Stimulated activated CD8-positive, alpha-beta memory T cell treated with anti-CD3 and anti-CD28 coated beads, Interleukin-4, amount 100 ng/mL, for 4 hours (primary cell): Measurements from ENCODE around the gene FAM228B.
"Not testable (repeated sequence)": the region's sequence is repeated elsewhere in the genome, so short reads cannot be mapped to it uniquely, and the experiment has no call there.

Experiments used
- DNase-seq, 2 donors: peaks; one replicate each; pipeline ENCODE4 v3.0.0-alpha.2; 2020; ENCODE audit warnings: low read depth in 2 of 2, low spot score in 1 of 2

The FAM228B gene

DNA sequence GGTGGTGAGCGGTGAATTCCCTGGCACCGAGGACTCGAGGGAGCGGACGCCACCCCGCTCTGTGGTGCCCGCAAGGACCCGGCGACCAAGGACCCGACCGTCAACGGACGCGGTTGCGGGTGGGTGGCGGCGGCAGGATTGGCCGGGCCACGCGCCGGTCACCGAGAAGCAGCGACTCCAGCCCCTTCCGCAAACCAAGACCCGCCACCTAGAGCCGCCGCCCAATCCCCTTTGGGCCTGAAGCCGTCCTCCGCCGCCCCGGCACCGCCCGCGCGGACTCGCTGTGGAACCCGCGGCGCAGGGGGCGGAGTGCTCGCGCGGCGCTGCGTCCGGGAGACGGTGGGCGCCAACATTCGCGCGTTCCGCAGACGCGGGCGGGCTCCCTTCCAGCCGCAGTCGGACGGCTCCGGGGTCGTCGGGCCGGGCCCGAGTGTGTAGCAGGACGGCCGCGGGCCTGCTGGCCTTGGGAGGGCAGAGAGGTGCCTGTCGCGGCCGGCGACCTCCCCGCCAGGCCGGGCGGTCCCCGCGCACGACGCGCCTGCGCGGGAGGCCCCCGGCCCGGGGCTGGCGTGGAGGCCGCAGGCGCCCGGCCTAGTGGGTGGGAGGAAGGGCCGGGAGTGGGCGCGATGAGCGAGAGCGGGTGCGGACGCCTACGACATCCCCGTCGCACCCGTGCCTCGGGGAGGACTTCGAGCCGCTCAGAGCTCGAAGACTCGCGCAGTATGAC is at the start of gene FAM228B, which contains the start of gene PFN4:
Gene FAM228B, plus strand, starts transcription at position 275 of the 727 bp plus-strand sequence. CDS start 893 bp downstream, outside the sequence.
Gene PFN4, minus strand, starts transcription at position 140 of the 727 bp plus-strand sequence. CDS start 799 bp downstream, outside the sequence.
- DNase-seq = peak in 1 of 2 donors; percentile 43

DNA sequence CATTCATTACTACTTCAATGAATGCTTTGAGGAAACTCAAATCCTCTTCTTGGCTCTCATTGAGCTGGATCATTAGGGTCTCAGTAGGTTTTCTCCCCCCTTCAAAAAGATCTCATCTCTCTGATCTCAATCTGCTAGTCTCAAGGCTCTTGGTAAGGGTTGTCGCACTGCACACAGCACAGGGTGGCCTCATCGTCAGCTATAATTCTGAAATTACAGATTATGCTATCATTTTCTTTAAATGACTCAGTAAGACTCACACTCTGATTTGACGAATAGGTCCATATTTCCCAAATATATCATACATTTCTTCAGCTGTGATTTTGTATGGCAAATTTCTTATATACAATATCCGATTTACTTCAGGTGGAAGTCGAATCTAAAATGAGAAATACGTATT is 49.5 kb upstream of the FAM228B start:
- DNase-seq = no peak

DNA sequence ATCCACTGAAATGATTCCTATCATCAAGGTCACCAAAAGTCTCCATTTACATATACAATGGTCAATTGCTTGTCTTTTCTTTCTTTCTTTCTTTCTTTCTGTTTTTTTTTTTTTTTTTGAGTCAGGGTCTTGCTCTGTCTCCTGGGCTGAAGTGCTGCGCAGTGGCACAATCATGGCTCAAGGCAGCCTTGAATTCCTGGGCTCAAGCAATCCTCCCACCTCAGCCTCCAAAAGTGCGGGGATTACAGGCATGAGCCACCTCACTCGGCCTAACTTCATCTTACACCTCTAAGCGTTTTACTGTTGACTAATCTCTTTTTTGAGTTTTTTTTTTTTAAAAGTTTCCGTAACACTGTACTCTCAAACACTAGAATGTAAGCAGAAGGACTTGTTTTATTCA is 48.0 kb upstream of the FAM228B start:
- DNase-seq = no peak

DNA sequence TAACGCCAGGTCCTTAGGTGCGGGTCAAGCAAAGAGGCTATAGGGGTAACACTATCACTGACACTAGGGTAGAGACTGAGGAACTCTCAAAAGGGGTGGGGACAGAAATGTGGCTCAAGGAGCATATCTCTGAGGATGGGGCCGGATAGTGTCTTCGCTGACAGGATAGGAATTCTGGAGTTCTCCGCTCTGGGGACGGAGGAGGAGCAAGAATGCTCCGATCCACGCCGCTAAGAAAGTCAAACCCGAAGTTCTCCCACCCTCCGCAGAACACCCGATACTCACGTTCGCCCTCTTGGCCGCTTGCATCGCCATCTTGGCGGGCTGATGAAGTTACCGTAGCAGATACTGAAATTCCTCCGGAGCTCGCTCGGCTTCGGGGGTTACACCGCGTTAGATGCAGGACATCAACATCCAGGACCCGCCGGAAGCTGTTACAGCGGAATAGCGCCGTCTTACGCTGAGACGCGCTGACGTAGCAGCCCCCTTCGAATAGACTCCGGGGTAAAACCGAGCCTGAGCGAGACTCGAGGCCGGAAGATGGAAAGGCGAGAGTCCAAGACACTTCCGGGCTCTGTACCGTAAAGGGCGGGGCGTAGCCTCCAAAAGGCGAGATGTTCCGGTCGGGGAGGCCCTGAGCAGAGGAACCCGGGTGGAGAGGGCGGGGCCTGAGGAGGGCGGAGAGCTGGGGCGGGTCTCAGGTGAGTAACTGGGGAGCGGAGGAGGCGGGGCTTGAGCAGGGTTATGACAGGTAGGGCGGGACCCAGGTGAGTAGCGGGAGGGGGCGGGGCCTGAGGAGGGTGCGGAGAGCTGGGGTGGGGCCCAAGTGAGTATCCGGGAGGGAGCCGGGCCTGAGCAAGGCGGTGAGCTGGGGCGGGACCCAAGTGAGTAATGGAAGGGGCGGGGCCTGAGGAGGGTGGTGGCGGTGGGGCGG is 47.1 kb upstream of the FAM228B start, which contains the start of gene SF3B6:
Gene SF3B6, minus strand, starts transcription at position 412 of the 934 bp plus-strand sequence. Its CDS starts 97 bp downstream, at position 315.
- DNase-seq = peak; percentile 99

DNA sequence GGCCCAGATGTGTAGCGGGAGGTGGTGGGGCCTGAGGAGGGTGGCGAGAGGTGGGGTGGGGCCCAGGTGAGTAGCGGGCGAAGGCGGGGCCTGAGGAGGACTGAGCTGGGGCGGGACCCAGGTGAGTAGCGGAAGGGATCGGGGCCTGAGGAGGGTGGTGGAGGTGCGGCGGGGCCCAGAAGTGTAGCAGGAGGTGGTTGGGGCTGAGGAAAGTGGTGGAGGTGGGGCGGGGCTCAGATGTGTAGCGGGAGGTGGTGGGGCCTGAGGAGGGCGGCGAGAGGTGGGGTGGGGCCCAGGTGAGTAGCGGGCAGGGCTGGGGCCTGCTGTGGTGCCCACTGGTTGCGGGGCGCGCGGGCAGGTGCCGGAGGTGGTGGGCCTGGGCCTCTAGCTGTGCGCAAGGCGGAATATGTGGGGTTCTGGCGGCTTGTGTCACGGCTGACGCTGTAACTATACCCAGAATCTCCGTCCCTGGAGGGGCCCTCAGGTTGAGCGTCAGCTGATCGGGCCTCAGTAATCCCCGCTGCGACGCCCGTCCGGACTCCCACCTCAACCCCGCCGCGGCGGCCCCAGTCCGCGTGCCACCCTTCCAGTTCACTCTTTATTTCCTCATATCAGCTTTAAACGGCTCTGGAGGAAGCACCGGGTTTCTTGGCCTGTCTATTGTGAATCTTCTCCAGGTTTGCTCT is 46.3 kb upstream of the FAM228B start:
- no peak for DNase-seq

DNA sequence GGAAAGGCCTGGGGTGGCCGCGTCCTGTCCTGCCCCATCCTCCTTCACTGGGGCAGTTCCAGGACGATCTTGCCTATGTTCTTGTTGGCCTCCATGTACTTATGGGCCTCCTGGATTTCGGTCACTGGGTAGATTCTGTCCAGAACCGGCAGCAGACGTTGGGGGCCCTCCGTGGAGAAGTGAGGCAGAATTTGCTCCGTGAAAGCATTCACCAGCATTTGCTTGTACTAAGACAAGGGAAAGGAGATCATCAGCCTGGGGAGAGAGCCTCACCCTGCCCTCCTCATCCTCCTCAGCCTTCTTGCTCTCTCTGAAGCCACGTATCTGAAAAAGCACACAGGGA is 45.8 kb upstream of the FAM228B start:
- no peak for DNase-seq

DNA sequence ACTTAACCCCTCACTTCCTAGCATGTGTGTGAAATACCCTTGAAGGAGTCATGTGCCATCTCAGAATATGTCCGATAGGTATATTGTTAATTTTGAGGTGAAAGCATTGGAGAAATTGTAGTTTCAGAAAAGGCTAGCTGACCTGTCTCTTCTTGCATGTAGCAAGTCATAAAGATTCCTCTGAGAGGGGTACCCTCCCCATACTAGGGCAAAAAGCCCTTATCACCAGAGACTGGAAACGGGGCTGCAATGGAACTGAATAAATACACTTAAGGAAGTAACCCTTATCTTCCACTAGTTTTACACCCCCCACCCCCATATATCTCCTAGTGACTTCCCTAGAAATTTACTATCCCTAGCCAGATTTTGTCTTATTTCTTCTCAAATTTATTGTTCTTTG is 45.4 kb upstream of the FAM228B start:
- DNase-seq = no peak

DNA sequence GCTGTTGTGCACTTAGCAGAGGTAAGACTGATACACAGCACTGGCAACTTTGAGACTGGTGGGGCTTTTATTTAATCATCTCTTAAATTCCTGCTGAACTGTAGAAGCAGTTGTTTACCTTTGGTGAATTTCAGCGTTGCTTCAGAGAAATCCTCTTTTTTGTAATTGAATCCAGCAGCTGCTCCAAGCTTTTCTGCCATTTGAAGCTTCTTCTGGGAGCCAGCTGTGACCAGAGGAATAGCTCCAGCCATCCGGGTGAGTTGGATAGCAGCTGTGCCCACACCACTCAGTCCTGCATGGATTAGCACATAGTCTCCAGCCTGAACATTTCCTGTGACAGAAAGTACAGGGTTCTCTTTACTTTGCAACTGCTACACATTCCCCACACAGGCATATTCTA is 42.6 kb upstream of the FAM228B start:
- no peak for DNase-seq

DNA sequence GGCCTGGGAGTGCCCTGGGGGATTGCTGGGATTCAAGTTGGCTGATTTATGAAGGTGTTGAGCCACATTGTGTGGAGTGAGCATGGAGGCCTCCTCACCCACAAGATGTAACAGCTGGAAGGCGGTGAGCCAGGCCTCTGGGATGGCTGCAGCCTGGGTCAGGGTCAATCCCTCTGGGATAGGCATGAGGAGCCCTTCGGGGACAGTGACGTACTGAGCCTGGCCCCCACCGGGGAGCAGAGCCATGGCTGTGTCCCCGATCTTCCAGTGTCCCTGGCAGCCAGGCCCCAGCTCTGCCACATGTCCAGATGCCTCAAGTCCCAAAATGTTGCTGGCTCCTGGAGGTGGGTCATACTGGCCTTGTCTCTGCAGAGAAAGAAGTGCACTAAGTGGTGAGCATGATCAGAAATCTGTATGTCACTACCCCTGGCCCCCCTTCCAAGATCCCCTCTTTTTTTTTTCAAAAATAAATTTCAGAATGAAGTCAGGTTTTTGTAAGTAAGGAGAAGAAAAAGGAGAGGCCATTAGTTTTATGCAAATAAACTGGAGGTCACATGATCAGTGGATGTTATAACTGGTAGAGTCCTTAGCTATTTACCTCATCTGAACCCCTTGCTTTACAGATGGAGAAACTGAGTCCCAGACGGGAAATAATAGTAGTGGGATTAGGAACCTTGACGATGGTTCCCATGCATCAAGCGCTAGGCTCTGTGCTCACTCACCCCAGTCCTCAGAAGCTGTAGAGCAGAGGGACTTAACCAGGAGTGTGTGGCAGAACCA is 40.3 kb upstream of the FAM228B start:
- DNase-seq = no peak

DNA sequence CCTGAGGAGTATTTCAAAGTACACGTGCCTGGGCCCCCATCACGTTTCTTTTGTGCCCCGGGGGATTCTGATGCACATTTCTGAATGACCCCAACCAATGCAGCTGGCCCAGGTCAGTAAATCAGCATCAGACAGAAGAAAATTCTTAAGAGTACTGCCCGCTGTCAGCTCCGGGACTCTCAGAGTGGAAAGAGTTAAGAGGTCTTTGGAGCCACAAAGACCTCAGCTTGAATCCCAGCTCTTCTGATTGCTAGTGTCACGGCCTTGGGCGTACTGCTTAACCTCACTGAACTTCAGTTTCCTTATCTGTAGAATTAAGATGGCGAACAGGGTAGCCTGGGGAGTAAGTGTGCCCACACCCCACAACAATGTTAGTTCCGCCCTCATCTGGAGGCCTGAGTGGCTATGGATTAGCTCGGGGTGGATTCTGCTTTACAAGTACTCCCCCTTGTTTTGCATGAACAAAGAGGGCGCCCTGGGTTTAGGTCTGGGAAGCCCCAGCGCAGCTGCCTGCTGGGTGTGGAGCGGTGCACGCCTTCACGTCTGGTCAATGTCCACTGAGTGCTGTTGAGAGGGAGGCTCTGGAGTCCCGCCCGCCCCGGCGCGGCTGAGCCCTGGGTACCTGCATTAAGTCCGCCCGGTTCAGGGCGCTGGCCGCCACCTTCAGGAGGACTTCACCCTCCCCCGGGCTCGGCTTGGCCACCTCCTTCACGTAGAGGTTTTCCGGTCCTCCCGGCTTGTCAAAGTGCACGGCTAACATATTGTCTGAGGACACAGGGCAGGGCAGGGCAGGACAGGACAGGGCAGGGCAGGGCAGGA is 39.5 kb upstream of the FAM228B start:
- no peak for DNase-seq

DNA sequence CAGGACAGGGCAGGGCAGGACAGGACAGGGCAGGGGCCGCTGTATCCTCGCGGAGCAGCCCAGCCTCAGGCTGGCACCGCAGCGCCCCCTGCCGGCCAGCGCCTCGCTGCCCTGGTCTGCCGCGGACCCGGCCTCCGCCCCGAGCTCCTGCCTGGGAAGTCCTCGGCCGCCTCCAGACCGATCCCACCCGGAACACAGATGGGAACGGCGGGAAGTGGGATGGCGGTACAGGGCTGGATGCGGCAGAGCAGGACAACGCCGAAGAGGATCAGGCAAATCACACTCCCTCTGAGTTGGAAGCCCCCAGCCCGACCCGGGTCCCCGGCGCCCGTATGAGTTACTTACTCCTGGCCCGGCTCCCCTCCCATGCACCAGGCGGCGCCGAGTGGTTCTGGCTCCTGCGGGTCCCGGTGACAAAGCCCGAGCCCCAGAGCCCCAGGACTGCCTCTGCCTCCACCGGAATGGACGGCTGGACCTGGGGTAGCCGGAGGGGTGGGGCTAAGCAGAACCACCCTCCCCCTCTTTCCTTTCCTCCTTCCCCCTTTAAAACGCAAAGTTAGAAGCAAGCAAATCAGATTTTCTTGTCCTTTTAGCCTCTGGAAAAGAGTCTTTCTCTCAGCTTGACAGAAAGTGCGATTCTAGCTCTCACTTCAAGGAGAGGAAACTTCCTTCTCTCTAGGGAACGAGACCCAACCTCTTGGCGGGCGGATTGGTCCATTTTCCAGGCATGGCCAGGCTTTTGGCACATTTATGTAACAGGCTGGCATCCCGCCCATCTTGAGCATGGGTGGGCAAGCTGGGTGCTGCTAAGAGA is 38.7 kb upstream of the FAM228B start, which contains the start of gene TP53I3:
Gene TP53I3, minus strand, starts transcription at position 449 of the 814 bp plus-strand sequence. CDS start 508 bp downstream, outside the sequence.
- DNase-seq = peak; percentile 47 to 65

DNA sequence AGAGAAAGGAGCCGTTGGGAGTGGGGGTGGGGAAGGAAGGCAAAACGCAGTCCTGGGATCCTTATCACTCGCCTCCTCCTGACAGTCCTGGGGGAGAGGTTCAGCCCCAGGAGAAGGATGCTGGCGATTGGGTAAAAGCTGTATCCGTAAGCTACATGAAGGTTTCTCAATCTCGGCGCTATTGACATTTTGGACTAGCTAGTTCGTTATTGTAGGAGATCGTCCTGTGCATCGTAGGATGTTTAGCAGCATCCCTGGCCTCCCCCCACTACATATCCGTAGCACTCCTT is 38.1 kb upstream of the FAM228B start:
- no peak for DNase-seq

DNA sequence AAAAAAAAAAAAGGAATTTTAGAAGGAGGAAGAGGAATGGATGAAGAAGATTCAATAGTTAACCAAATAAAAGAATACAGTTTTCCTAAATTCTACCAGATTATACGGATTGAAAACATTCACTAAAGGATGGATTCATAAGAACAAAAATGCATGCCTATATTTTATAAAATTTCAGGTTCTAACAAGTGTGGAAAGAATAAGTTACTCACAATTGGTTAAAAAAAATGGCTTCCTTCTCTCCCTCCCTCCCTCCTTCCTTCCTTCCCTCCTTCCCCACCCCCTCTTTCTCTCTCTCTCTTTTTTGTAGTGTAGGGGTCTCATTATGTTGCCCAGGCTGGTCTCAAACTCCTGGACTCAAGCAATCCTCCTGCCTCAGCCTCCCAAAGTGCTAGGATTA is 37.0 kb upstream of the FAM228B start:
- DNase-seq = no peak

DNA sequence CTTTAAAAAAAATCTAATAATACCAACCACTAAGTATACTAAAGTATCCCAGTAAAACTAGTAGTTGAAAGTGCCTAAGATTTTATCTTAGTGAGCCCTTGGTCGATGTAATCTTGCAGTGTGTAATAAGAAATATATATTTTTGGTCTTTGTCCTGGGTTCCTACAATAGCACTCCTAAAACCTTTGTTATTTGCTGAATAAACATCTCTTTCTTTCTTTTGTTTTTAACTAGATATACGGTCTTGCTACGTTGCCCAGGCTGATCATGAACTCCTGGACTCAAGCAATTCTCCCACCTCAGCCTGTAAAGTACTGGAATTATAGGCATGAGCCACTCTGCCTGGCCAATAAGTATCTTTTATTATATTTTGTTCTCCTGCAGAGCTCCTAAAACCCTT is 36.2 kb upstream of the FAM228B start:
- no peak for DNase-seq

DNA sequence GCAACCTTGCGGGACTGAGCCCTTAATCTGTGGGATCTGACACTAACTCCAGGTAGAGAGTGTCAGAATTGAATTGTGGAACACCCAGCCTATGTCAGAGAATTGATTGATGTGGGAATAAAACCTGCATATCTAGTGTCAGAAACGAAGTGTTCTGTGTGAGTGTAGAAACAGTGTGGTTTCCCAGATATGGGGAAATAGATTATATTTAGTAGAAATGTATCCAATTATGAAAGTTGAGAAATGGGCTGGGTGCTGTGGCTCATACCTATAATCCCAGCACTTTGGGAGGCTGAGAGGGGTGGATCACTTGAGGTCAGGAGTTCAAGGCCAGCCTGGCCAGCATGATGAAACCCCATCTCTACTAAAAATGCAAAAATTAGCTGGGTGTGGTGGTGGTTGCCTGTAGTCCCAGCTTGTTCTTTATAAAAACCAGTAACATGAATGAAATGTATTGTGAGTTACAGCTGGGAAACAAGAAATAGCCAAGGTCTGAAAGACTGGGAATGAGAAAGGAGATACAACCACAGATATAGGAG is 34.4 kb upstream of the FAM228B start:
- no peak for DNase-seq

DNA sequence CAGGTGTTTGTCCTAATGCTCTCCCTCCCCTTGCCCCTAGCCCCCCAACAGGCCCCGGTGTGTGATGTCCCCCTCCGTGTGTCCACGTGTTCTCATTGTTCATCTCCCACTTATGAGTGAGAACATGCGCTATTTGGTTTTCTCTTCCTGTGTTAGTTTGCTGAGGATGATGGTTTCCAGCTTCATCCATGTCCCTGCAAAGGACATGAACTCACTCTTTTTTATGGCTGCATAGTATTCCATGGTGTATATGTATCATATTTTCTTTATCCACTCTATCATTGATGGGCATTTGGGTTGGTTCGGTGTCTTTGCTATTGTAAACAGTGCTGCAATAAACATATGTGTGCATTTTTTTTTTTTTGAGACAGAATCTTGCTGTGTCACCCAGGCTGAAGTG is 30.0 kb upstream of the FAM228B start:
- DNase-seq = not testable (repeated sequence)

DNA sequence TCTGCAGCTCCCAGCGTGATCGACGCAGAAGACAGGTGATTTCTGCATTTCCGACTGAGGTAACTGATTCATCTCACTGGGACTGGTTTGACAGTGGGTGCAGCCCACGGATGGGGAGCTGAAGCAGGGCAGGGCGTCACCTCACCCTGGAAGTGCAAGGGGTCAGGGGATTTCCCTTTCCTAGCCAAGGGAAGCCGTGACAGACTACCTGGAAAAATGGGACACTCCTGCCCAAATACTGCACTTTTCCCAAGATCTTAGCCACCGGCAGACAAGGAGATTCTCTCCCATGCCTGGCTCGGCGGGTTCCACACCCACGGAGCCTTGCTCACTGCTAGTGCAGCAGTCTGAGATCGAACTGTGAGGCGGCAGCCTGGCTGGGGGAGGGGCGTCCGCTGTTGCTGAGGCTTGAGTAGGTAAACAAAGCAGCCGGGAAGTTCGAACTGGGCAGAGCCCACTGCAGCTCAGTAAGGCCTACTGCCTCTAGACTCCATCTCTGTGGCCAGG is 28.0 kb upstream of the FAM228B start:
- DNase-seq = not testable (repeated sequence)

DNA sequence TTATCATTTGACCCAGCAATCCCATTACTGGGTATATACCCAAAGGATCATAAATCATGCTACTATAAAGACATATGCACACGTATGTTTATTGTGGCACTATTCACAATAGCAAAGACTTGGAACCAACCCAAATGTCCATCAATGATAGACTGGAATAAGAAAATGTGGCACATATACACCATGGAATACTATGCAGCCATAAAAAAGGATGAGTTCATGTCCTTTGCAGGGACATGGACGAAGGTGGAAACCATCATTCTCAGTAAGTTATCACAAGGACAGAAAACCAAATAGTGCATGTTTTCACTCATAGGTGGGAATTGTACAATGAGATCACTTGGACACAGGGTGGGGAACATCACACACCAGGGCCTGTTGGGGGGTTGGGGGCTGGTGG is 22.5 kb upstream of the FAM228B start:
- not testable (repeated sequence) for DNase-seq

DNA sequence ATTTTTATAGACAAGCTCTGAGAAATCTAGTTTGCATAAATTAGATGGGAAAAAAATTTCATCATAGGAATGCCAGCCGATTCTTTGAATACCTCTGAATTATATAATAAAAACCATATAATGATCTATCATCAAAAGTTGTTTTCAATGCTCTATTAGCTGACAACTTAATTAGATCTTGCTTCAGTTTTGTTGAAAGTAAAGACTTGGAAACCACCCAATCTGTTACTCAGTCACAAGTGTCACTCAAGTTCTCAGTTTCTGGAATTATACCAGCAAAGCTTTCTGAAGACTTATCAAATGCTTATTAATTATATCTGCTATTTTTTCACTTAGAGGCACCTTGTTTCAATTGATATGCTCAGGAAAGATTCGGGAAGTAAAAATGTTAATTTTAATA is 21.3 kb upstream of the FAM228B start:
- no peak for DNase-seq
